ENCODE data around the gene B4GALT2.

DNA sequence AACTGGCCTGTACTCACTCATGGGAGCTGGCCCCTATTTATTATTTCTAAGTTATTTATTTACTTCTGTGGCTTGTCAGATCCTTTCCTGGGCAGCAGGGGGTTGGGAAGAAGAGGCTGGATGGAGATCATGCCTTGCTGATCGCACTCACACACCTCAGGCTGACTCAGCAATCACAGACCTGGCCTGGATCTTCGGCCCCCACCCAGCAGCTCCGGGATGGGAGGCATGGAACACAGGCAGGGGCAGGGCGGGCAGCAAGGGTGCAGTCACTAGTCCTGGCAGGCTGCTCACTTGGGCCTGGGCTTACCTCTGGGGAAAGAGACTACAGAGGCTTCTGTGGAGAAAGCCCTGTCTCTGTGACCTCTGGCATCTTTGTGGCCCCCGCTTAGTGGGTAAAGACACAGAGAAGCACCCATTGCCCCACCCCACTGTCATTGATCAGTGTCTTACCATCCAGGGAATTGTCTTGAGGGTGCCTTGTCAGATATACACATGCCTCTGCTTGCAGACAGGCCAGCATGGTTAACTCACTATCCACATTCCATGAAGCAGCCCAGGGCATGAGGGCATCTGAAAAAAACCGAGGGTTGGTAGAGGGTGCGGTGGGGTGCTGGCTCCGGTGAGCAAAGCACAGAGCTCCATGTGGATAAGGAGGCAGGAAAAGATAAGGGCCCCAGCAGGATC is 41.7 kb upstream of the B4GALT2 start:
- TF ChIP-seq, protein P1, sequence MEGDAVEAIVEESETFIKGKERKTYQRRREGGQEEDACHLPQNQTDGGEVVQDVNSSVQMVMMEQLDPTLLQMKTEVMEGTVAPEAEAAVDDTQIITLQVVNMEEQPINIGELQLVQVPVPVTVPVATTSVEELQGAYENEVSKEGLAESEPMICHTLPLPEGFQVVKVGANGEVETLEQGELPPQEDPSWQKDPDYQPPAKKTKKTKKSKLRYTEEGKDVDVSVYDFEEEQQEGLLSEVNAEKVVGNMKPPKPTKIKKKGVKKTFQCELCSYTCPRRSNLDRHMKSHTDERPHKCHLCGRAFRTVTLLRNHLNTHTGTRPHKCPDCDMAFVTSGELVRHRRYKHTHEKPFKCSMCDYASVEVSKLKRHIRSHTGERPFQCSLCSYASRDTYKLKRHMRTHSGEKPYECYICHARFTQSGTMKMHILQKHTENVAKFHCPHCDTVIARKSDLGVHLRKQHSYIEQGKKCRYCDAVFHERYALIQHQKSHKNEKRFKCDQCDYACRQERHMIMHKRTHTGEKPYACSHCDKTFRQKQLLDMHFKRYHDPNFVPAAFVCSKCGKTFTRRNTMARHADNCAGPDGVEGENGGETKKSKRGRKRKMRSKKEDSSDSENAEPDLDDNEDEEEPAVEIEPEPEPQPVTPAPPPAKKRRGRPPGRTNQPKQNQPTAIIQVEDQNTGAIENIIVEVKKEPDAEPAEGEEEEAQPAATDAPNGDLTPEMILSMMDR (IDR thresholded peaks at IDR 0.05) = no peak
- no peak for TF ChIP-seq POLR2AphosphoS5 (IDR thresholded peaks at IDR 0.05)
- TF ChIP-seq POLR2A (IDR thresholded peaks at IDR 0.05; ENCODE audit: low read depth) = no peak
- no peak for TF ChIP-seq EP300 (IDR thresholded peaks at IDR 0.05)
